MM.1S (cell line): ENCODE data around the gene SASS6.

Experiments
- CTCF ChIP-seq: fragments of 300-600 bp; sonication (generic); IDR thresholded peaks from 2 replicates; pipeline ENCODE4 v1.5.1; 2016; ENCODE audit warnings: antibody characterized with exemption, low read length, mixed read lengths
- EZH2 ChIP-seq: fragments of 300-600 bp; sonication (generic); optimal IDR thresholded peaks from 2 replicates; pipeline ENCODE3; 2017; ENCODE audit warnings: low read depth, mild to moderate bottlenecking, antibody characterized with exemption, low read length, mixed read lengths
- EZH2phosphoT487 ChIP-seq: fragments of 300-600 bp; sonication (generic); IDR thresholded peaks from 2 replicates; pipeline ENCODE4 v1.6.1; 2018; ENCODE audit warnings: antibody characterized with exemption, low read length

GRCh38 chr1:100065183-100065968 is 67.4 kb downstream of the SASS6 start:
- TF ChIP-seq EZH2phosphoT487 (no peak), CTCF (no peak), EZH2 (no peak)
